Upper lobe of left lung (tissue), 4 donors: ENCODE data around the gene LAMA3.

ENCODE experiments used
- POLR2AphosphoS5 ChIP-seq, 2 donors: sonication (generic); formaldehyde crosslinking; IDR thresholded peaks; one replicate each; pipeline ENCODE4 v1.5.1; 2017; ENCODE audit warnings: antibody characterized with exemption in 2 of 2
- TF ChIP-seq, protein P1 (sequence below), 6 experiments: fragments of 450-650 bp in 4 of 6; fragments of 200-600 bp in 2 of 6; sonication (generic) in 2 of 6; IDR thresholded peaks; one replicate each; pipeline ENCODE4 v1.5.1; 2016 to 2019; ENCODE audit warnings: antibody characterized with exemption in 6 of 6

DNA sequence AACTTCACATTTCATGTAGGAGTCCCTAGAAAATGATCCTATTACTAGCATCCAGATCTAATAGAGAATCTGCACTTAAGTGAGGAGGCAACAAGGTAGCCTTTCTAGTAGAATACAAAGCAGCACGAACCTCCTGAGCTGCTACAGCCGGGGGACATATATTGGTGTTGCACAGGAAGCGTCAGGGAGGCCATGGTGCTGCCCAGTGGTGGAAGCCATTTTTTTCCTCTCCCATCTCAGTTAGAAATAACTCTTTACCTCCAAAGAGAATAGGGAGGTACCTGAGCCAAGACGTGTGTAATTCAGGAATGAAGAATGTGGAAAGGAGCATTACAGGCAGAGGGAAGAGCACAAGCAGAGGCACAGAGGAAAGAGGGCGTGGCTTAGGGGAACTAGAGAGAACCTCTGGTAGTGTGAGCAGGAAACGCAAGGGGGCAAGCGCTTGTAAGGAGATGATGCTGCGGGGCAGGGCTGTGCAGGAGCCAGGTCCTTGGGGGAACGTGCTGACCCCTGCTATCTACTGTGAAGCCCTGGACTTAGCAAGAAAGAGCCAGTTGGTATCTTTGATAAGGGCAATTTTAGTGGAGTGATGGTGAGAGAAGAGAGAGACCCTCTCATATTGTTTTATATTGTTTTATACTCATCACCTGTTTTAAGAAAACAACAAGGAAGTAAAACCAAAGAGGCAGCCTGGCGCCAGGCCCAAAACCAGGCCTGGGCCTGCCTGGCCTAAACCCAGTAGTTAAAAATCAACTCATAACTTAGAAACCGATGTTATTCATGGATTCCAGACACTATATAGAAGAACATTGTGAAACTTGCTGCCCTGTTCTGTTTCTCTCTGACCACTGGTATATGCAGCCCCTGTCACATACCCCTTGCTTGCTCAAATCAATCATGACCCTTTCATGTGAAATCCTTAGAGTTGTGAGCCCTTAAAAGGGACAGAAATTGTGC is 275.3 kb downstream of the LAMA3 start:
- TF ChIP-seq, protein P1, sequence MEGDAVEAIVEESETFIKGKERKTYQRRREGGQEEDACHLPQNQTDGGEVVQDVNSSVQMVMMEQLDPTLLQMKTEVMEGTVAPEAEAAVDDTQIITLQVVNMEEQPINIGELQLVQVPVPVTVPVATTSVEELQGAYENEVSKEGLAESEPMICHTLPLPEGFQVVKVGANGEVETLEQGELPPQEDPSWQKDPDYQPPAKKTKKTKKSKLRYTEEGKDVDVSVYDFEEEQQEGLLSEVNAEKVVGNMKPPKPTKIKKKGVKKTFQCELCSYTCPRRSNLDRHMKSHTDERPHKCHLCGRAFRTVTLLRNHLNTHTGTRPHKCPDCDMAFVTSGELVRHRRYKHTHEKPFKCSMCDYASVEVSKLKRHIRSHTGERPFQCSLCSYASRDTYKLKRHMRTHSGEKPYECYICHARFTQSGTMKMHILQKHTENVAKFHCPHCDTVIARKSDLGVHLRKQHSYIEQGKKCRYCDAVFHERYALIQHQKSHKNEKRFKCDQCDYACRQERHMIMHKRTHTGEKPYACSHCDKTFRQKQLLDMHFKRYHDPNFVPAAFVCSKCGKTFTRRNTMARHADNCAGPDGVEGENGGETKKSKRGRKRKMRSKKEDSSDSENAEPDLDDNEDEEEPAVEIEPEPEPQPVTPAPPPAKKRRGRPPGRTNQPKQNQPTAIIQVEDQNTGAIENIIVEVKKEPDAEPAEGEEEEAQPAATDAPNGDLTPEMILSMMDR (IDR thresholded peaks at IDR 0.05): no peak
- TF ChIP-seq POLR2AphosphoS5 (IDR thresholded peaks at IDR 0.05): no peak
